NCI-H460 (cell line): ENCODE measurements around the gene GLUD2. TPM values are rescaled to one million over a fixed set of nuclear protein-coding genes. Genes with fewer than 3 reads are reported as not detected.
"Not testable (repeated sequence)": the region's sequence is repeated elsewhere in the genome, so short reads cannot be mapped to it uniquely, and the experiment has no call there.

Experiments used
- DNase-seq: peaks from one replicate; pipeline ENCODE4 v3.0.0-alpha.2; 2016; ENCODE audit warnings: low read depth; ENCODE audit errors: extremely low read depth
- polyA plus RNA-seq: library from polyadenylated mRNA; depleted of rRNA; stranded (reverse); fragments of >200 nt; gene quantifications from 2 replicates; pipeline ENCODE4 v1.2.3, GENCODE V29; 2014; cell fraction: nucleus; rRNA removed
- total RNA-seq: library from RNA; depleted of rRNA; stranded (reverse); fragments of >200 nt; shearing (Covaris generic); gene quantifications from 2 replicates; pipeline ENCODE4 v1.2.3, GENCODE V29; 2014; rRNA removed

Gene GLUD2
- total RNA-seq = 0.26 and 0.35 TPM in 2 replicates
- polyA plus RNA-seq = 0.11 and 0.42 TPM in 2 replicates

DNA sequence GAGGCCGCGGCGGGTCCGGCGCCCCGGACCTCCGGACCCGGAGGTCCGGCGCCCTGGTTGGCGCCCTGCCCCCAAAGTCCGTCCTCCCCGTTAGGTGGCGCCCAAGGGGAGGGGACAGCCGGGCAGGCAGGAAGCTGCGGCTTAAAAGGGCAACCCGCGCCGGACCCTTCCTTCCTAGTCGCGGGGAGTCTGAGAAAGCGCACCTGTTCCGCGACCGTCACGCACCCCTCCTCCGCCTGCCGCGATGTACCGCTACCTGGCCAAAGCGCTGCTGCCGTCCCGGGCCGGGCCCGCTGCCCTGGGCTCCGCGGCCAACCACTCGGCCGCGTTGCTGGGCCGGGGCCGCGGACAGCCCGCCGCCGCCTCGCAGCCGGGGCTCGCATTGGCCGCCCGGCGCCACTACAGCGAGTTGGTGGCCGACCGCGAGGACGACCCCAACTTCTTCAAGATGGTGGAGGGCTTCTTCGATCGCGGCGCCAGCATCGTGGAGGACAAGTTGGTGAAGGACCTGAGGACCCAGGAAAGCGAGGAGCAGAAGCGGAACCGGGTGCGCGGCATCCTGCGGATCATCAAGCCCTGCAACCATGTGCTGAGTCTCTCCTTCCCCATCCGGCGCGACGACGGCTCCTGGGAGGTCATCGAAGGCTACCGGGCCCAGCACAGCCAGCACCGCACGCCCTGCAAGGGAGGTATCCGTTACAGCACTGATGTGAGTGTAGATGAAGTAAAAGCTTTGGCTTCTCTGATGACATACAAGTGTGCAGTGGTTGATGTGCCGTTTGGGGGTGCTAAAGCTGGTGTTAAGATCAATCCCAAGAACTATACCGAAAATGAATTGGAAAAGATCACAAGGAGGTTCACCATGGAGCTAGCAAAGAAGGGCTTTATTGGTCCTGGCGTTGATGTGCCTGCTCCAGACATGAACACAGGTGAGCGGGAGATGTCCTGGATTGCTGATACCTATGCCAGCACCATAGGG, at the start of gene GLUD2:
Gene GLUD2, plus strand, starts transcription at position 170 of the 979 bp plus-strand sequence. Its CDS starts 75 bp downstream, at position 245.
- not testable (repeated sequence) for DNase-seq

GRCh38 chrX:120999413-120999812, 48.0 kb upstream of the GLUD2 start:
- no peak for DNase-seq

- peak; percentile 21 for DNase-seq
Measured at GRCh38 chrX:121000589-121000988, 46.8 kb upstream of the GLUD2 start.

GRCh38 chrX:121008920-121009319, 38.5 kb upstream of the GLUD2 start:
- no peak for DNase-seq

DNA sequence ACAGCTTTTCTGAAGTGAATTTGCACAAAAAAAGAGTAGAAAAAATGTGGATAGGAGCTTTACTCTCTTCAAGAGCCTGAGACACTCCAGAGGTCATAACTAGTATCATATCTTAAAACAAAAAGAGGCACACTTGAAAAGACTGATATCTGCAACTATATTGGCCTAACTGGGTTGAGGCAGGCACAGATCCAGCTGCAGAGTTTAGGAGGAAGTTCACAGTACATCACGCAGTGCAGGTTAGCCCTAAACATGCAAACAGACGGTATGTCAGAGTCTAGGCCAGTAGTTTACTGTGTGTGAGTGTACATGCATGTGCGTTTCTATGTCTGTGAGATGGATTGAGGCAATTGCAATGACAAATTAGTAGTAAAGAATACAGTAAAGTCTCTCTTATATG, 37.6 kb upstream of the GLUD2 start:
- DNase-seq = no peak

DNA sequence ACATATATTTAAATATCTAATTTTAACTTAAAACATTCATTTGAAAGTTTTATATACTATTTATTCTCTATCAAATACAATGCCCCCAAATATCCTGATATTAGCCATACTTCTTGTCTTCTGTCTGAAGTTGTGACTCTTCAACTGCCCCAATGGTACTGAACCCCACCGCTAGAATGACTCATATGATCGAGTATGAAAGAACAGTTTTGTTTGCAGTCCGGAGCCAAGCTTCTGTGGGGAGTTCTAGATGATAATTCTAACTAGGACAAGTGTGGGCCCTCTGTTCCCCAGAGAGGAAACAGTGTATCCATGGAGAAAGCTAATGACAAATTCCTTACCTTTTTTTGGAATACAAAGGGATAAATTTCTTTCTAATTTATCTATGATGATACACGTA, 37.2 kb upstream of the GLUD2 start:
- no peak for DNase-seq

- no peak for DNase-seq
Measured at GRCh38 chrX:121011254-121011653, 36.2 kb upstream of the GLUD2 start.

DNA sequence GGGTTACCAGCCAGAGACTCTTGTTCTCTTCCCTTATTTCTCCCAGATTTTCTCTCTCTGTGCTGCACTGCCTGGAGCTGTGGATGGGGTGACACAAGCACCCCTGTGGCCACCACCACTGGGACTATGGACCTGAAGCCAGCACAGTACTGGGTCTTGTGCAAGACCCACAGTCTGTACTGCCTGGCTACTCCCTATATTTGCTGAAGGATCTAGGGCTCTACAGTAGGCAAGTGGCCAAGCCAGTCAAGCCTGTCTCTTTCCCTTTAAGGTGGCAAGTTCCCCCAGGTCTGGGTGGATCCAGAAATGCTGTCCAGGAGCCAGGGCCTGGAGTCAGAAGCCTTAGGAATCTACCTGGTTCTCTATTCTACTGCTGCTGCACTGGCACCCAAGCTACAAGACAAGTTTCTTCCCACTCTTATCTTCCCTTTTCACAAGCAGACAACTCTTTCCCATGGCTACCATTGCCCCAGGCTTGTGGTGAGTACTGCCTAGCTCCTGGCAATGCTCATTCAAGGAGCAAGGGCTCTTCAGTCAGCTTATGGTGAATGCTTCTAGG, 33.4 kb upstream of the GLUD2 start:
- no peak for DNase-seq

- no peak for DNase-seq
Measured at GRCh38 chrX:121014826-121015225, 32.6 kb upstream of the GLUD2 start.

DNA sequence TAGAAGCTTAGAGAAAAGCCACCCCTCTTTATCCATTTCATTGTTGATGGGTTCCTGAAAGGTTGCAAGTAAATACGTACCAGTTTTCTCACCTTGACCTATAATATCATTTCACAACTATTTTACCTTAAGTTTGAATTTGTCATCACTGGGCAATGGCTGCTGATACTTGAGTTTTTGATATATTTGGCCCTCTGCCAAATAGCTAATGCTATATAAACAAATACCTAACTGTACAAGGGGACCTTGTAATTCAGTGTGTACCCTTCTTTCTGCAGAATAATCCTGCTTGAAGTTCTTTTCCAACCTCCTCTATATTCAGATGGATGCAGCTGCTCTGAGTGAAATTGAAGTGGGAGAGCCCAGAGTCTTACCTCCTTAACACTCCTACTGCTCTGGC, 19.0 kb upstream of the GLUD2 start:
- no peak for DNase-seq

- DNase-seq = no peak
Measured at GRCh38 chrX:121030083-121030482, 17.3 kb upstream of the GLUD2 start.

DNA sequence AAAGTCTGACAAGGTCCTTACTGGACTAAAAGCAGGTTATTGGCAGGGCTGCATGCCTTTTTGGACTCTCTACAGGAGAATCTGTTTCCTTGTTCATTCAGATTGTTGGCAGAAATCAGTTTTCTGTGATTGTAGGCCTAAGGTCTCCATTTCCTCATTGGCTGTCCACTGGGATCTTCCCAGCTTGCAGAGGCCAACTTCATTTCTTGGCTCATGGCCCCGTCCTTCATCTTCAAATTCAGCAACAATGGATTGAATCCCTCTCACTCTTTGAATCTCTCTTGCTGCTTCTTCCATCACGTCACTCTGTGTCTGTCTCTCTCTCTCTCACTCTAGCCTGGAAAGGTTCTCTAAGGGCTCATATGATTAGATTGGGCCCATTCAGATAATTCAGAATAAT, 14.9 kb upstream of the GLUD2 start:
- no peak for DNase-seq

- no peak for DNase-seq
Measured at GRCh38 chrX:121036137-121036536, 11.3 kb upstream of the GLUD2 start.

DNA sequence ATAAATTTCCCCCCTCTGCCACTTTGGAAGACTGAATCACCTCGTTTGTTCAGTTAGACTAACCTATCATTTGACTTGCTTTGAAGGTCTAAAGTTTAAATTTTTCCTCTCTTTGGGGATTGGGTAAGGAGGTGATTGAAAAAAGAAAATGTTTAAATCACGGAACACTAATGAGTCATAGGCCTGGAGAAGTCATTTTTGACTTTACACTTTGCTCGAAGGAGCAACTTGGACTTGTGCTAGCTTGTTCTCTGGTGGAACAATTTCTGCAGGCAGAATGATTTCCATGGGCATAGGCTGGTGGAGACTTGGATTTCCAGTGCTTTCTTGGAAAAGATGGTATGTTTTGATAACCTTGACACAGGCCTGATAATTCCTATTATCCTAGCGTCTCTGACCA, 10.5 kb upstream of the GLUD2 start:
- no peak for DNase-seq

DNA sequence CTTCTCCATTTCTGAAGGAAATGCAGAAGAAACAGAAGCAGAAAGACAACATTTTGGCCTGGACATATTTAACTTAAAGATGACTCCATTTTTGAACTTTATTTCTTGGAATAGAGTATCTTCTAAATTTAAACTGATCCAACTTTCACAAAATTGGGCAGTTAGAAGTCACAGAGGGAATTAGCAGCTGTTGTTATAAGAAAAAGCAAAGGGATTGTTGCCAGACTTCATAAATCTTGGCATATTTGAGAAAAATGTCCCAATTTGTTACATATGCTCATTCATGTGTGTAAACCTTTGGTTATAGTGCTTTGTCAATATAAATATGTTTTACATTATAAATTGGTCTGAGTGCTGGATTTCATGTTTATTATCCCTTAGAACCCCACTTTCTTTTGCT, 3.4 kb downstream of the GLUD2 start:
- DNase-seq = no peak

- DNase-seq = no peak
Measured at GRCh38 chrX:121052122-121052521, 4.7 kb downstream of the GLUD2 start.

- no peak for DNase-seq
Measured at GRCh38 chrX:121062289-121062688, 14.9 kb downstream of the GLUD2 start.

- no peak for DNase-seq
Measured at GRCh38 chrX:121064579-121064978, 17.2 kb downstream of the GLUD2 start.

DNA sequence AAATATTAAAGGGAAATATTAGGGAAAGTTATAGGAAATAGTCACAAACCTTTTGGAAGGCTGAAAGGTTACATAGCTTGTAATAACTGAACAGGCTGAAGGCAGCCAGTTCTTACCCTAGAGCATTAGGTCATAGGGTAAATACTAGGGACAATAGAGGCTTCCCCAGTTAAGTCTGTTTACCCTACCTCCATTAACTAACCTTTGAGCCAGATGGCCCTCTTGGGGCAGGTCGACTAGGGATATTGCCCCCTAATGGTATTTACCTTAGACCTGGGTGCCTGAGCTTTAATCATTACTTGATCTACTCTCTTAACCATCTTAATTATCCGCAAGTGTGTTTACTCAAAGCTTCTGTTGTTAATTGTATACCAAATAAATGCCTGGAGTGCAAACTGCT, 36.8 kb downstream of the GLUD2 start:
- DNase-seq = not testable (repeated sequence)

DNA sequence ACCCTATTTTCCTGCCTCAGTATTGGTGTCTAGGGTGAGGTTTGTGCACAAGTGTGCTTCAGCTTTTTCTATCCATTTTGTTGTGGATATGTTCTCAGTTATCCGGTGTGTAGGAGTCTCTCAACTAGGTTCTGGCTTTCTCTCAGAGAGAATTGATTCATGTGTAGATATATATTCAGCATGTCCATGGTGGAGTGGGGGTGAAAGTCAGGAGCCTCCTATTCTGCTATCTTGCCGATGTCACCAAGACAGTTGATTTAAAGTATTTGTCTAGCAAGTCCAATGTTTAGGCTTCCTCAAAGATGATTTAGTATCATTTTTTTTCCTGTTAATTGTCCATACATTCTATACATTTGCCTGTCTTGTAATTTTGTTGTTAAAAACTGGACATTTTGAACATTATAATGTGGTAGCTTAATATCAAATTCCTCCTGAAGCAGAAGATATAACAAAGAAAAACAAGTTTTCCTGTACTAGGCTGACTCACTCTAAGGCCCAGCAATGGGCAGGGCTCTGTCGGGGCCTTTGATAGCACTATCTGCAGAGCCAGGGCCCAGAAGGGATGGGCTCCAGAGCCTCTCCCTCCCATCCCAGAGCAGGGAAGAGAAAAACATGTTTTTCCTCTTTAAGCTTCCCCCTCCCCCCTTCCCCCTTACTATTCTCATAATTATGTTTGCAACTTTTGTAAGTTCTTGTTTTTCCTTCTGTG, 37.6 kb downstream of the GLUD2 start:
- DNase-seq = no peak

DNA sequence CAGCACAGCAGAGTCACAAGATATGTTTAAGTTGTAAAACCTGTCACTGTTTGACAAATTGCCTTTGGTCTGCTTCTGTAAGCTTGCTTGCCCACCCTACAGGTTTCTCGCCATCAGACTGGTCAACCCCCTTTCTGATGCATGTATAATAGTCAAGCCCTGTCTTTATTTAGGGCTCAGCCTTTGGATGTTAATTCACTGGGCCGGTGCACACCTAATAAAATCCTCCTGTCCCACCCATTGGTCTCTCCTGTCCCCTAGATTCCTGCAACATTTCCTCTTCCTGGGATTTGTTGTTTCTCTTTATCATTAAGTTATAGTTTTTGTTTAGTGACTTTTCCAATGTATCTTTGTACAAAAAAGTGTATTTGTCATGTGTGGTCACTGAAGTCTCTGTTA, 38.2 kb downstream of the GLUD2 start:
- DNase-seq = no peak
